Caco-2 (cell line): ENCODE measurements around the gene ABL1. TPM values are rescaled to one million over a fixed set of nuclear protein-coding genes. Genes with fewer than 3 reads are reported as not detected.

ENCODE experiments used
- BruUV-seq: library from RNA; stranded (reverse); fragments of 400-500 nt; replicated peaks from 2 replicates; lab custom pipeline; 2021; lab: Mats Ljungman, UMichigan
- CTCF ChIA-PET: fragments of 300-600 bp; sonication (Branson Sonifier 250); formaldehyde crosslinking; loops from one replicate; lab custom pipeline; 2022; ENCODE audit warnings: antibody characterized with exemption; lab: Charles Lee
- POLR2A ChIA-PET: fragments of 300-600 bp; sonication (Branson Sonifier 250); formaldehyde crosslinking; loops from one replicate; lab custom pipeline; 2022; ENCODE audit warnings: antibody characterized with exemption; lab: Charles Lee
- DNase-seq, 2 experiments: peaks; one replicate each; pipeline versions ENCODE4 v3.0.0 to v3.0.0-alpha.2; 2020 to 2022
- H3K27me3 ChIP-seq: replicated peaks from 2 replicates; pipeline ENCODE4 v1.6.0; 2011; ENCODE audit warnings: low read length; ENCODE audit not compliant: control insufficient read depth, insufficient read depth
- H3K36me3 ChIP-seq: 2 replicates; pipeline ENCODE4 v1.5.1; 2011; ENCODE audit warnings: low read length; ENCODE audit not compliant: control insufficient read depth, insufficient read depth
- H3K4me1 ChIP-seq: fragments of 250-450 bp; sonication (Bioruptor Pico); 2 replicates; pipeline ENCODE4 v1.5.1; 2020; ENCODE audit warnings: mild to moderate bottlenecking
- H3K4me3 ChIP-seq: 2 replicates; pipeline ENCODE4 v1.5.1; 2011; ENCODE audit warnings: low read depth, mild to moderate bottlenecking, control low read depth, low read length
- H3K9me3 ChIP-seq: fragments of 250-450 bp; sonication (Bioruptor Pico); 2 replicates; pipeline ENCODE4 v1.5.1; 2020; ENCODE audit warnings: mild to moderate bottlenecking, moderate library complexity
- H3K27ac Mint-ChIP-seq: one replicate; pipeline ENCODE4 v1.8.0; 2022; ENCODE audit warnings: mixed read lengths; ENCODE audit not compliant: unreplicated experiment
- H3K27me3 Mint-ChIP-seq: one replicate; pipeline ENCODE4 v1.8.0; 2022; ENCODE audit warnings: mixed read lengths; ENCODE audit not compliant: insufficient read depth, unreplicated experiment
- H3K36me3 Mint-ChIP-seq: one replicate; pipeline ENCODE4 v1.8.0; 2022; ENCODE audit warnings: mild to moderate bottlenecking, mixed read lengths; ENCODE audit not compliant: insufficient read depth, unreplicated experiment
- H3K4me1 Mint-ChIP-seq: one replicate; pipeline ENCODE4 v1.8.0; 2022; ENCODE audit warnings: low read depth, mixed read lengths; ENCODE audit not compliant: unreplicated experiment
- H3K4me3 Mint-ChIP-seq: one replicate; pipeline ENCODE4 v1.8.0; 2022; ENCODE audit warnings: mild to moderate bottlenecking, moderate library complexity, mixed read lengths; ENCODE audit not compliant: unreplicated experiment
- H3K9me3 Mint-ChIP-seq: one replicate; pipeline ENCODE4 v1.8.0; 2022; ENCODE audit warnings: mixed read lengths; ENCODE audit not compliant: unreplicated experiment
- intact Hi-C: fragments of 100-400 bp; cut with micrococcal nuclease; formaldehyde crosslinking; loops from one replicate; pipeline ENCODE4 v1.10.0; 2022; ENCODE audit not compliant: unreplicated experiment
- total RNA-seq: library from RNA; stranded (reverse); gene quantifications from 2 replicates; pipeline ENCODE4 v1.2.3, GENCODE V29; 2022
- TF ChIP-seq, protein P1 (sequence below), 2 experiments: fragments of 200-600 bp in 1 of 2; IDR thresholded peaks; 1 replicate in 1 of 2; 2 replicates in 1 of 2; pipeline versions ENCODE4 v1.5.1 to v1.8.0; 2011 to 2022; ENCODE audit warnings: antibody characterized with exemption in 1 of 2, control low read depth in 1 of 2, inconsistent platforms in 1 of 2, low read depth in 1 of 2, low read length in 1 of 2, mild to moderate bottlenecking in 1 of 2, moderate library complexity in 1 of 2; ENCODE audit not compliant: insufficient read depth in 1 of 2, severe bottlenecking in 1 of 2, unreplicated experiment in 1 of 2

The ABL1 gene
- total RNA-seq, 1 experiment from 2014 or later, result 55.2 TPM

DNA sequence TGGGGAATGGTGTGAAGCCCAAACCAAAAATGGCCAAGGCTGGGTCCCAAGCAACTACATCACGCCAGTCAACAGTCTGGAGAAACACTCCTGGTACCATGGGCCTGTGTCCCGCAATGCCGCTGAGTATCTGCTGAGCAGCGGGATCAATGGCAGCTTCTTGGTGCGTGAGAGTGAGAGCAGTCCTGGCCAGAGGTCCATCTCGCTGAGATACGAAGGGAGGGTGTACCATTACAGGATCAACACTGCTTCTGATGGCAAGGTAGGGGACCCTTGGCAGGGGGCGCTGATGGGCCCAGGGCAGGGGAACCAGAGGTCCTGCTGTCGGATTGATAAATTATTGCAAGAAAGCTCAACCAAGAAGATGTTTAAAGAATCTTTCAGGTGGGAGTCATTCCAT is 19.8 kb downstream of the ABL1 start:
- no peaks in the 10 kb centered on the region for H3K27me3 Mint-ChIP-seq
- TF ChIP-seq, protein P1, sequence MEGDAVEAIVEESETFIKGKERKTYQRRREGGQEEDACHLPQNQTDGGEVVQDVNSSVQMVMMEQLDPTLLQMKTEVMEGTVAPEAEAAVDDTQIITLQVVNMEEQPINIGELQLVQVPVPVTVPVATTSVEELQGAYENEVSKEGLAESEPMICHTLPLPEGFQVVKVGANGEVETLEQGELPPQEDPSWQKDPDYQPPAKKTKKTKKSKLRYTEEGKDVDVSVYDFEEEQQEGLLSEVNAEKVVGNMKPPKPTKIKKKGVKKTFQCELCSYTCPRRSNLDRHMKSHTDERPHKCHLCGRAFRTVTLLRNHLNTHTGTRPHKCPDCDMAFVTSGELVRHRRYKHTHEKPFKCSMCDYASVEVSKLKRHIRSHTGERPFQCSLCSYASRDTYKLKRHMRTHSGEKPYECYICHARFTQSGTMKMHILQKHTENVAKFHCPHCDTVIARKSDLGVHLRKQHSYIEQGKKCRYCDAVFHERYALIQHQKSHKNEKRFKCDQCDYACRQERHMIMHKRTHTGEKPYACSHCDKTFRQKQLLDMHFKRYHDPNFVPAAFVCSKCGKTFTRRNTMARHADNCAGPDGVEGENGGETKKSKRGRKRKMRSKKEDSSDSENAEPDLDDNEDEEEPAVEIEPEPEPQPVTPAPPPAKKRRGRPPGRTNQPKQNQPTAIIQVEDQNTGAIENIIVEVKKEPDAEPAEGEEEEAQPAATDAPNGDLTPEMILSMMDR (IDR thresholded peaks at IDR 0.05; ENCODE audit: insufficient read depth in 1 of 2, low read depth in 1 of 2, low read length in 1 of 2, severe bottlenecking in 1 of 2, unreplicated experiment in 1 of 2), result no peak
- intact Hi-C loops, result no loop called here
- POLR2A ChIA-PET, result no interaction called here
- H3K4me1 Mint-ChIP-seq, result no peaks in the 10 kb centered on the region
- H3K9me3 Mint-ChIP-seq, result no peaks in the 10 kb centered on the region
- H3K27me3 ChIP-seq, result no peaks in the 10 kb centered on the region
- H3K4me3 ChIP-seq, result no peak overlapping the region
- H3K27ac Mint-ChIP-seq, result no peak overlapping the region
- no peak overlapping the region for H3K4me3 Mint-ChIP-seq
- no peaks in the 10 kb centered on the region; the same call in 1 of the 2 replicates for H3K4me1 ChIP-seq
- no peaks in the 10 kb centered on the region for H3K9me3 ChIP-seq
- CTCF ChIA-PET, result no interaction called here
- DNase-seq, result no peak
- H3K36me3 ChIP-seq, result no peaks in the 10 kb centered on the region; the same call in 1 of the 2 replicates
- H3K36me3 Mint-ChIP-seq, result peaks cover 56% of the 10 kb centered on the region
- no TSS peak for BruUV-seq

DNA sequence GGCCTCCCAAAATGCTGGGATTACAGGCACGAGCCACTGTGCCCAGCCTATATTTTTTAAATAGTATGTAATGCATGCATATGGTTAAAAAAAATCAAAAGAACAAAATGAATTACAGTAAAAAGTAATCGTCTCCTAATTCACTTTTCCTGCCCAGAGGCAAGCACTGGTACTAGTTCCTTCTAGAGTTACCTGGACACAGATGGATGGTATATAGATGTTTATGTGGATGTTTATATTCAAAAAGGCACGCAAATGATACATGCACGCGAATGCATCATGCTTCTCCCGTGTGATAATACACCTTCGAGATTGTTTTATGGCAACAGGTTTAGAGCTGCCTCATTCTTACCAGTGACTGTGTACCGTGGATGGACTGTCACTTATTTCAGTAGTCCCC is 21.4 kb downstream of the ABL1 start:
- Mint-ChIP-seq H3K4me3 (no peak overlapping the region), H3K27me3 (no peaks in the 10 kb centered on the region), H3K36me3 (peaks cover 57% of the 10 kb centered on the region), H3K27ac (no peak overlapping the region), H3K4me1 (no peaks in the 10 kb centered on the region), H3K9me3 (no peaks in the 10 kb centered on the region)
- BruUV-seq, result no TSS peak
- no peaks in the 10 kb centered on the region for H3K27me3 ChIP-seq
- no peaks in the 10 kb centered on the region for H3K9me3 ChIP-seq
- intact Hi-C loops, result no loop called here
- POLR2A ChIA-PET, result no interaction called here
- H3K4me3 ChIP-seq, result no peak overlapping the region
- no peaks in the 10 kb centered on the region; the same call in 1 of the 2 replicates for H3K4me1 ChIP-seq
- TF ChIP-seq, protein P1 (IDR thresholded peaks at IDR 0.05; ENCODE audit: insufficient read depth in 1 of 2, low read depth in 1 of 2, low read length in 1 of 2, severe bottlenecking in 1 of 2, unreplicated experiment in 1 of 2), result no peak
- CTCF ChIA-PET, result no interaction called here
- H3K36me3 ChIP-seq, result no peaks in the 10 kb centered on the region; the same call in 1 of the 2 replicates
- no peak for DNase-seq

DNA sequence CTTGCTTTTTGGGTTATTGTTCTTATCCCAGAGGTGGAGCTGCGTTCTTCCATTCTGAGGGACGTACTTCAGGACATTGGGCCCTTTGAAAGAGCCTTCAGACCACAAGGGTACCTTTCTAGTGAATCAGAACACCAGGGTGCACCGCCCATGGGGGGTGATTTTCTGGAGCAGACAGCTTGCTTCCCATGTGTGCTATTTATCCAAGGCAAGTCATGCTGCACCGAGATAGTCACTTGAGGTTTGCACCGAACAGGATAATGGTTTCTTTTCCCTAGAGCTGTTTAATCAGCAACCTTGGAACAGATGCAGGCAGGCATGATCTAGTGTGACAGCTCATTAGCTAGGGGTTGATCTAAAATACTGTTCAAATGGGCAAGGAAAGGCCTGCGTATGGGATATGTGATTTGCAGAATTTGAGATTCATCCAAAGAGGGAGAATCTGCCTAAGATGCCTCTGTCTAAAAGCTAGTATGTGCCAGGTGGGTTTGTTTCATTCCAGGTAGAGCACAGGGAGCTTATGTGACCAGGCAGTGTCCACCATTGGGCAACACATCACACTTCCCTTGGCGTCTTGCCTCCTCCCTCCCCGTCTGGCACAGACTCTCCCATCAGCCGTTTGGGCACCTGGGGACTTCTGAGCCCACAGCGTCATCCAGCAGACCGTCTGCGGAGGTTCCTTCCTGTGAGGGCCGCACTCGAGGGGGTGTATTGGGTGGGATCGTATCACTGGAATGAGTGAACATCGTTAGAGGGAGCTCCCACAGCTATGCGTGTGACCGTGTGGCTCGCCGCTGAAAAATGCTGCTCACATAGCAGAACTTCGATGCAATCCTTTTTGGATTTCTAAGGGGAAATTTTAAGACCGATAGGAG is 23.0 kb downstream of the ABL1 start:
- Mint-ChIP-seq H3K9me3 (no peaks in the 10 kb centered on the region), H3K27me3 (no peaks in the 10 kb centered on the region), H3K36me3 (peaks cover 58% of the 10 kb centered on the region), H3K27ac (no peak overlapping the region), H3K4me1 (no peaks in the 10 kb centered on the region), H3K4me3 (no peak overlapping the region)
- CTCF ChIA-PET, result interaction anchor here (1.1 kb wide), 1 partner anchor 9 kb away, joined by 3 read pairs; no protein-coding TSS in a partner anchor
- POLR2A ChIA-PET, result interaction anchor here (0.5 kb wide), 1 partner anchor 44 kb away, joined by 12 read pairs; no protein-coding TSS in a partner anchor
- no peaks in the 10 kb centered on the region for H3K27me3 ChIP-seq
- no peak overlapping the region for H3K4me3 ChIP-seq
- TF ChIP-seq, protein P1 (IDR thresholded peaks at IDR 0.05; ENCODE audit: insufficient read depth in 1 of 2, low read depth in 1 of 2, low read length in 1 of 2, severe bottlenecking in 1 of 2, unreplicated experiment in 1 of 2), result no peak
- no peaks in the 10 kb centered on the region for H3K9me3 ChIP-seq
- intact Hi-C loops, result no loop called here
- BruUV-seq, result no TSS peak
- no peaks in the 10 kb centered on the region; the same call in 1 of the 2 replicates for H3K36me3 ChIP-seq
- peaks cover 1% of the 10 kb centered on the region for H3K4me1 ChIP-seq
- no peak for DNase-seq
